DND-41 (cell line): Measurements from ENCODE around the gene SPRR2G.

Experiments used
- ATAC-seq: fragments of 200-7000 bp; cut with Tn5 transposase; 3 replicates; pipeline ENCODE4 v1.9.1; 2021; ENCODE audit warnings: low read depth; ENCODE audit not compliant: insufficient read depth
- DNase-seq: peaks from one replicate; pipeline ENCODE4 v3.0.0-alpha.2; 2020
- H2AFZ ChIP-seq: 2 replicates; pipeline ENCODE4 v1.6.0; 2012; ENCODE audit warnings: low read depth, low read length
- H3K27ac ChIP-seq: 2 replicates; pipeline ENCODE4 v1.5.1; 2012; ENCODE audit warnings: low read length, inconsistent platforms
- H3K27me3 ChIP-seq: fragments of 200-600 bp; sonication (generic); 2 replicates; pipeline ENCODE4 v1.6.0; 2012; ENCODE audit warnings: low read length, mild to moderate bottlenecking, inconsistent platforms; ENCODE audit not compliant: insufficient read depth, poor library complexity
- H3K36me3 ChIP-seq: 2 replicates; pipeline ENCODE4 v1.5.1; 2012; ENCODE audit warnings: low read length, inconsistent platforms; ENCODE audit not compliant: insufficient read depth
- H3K4me1 ChIP-seq: 2 replicates; pipeline ENCODE4 v1.5.1; 2012; ENCODE audit warnings: mild to moderate bottlenecking, low read length; ENCODE audit not compliant: insufficient read depth
- H3K4me2 ChIP-seq: 2 replicates; pipeline ENCODE4 v1.6.0; 2012; ENCODE audit warnings: mild to moderate bottlenecking, moderate library complexity, low read length, inconsistent platforms; ENCODE audit not compliant: insufficient read depth
- H3K4me3 ChIP-seq, 2 experiments: fragments of 200-600 bp in 1 of 2; shearing (Covaris generic) in 1 of 2; 2 replicates each; pipeline ENCODE4 v1.5.1; 2012 to 2016; ENCODE audit warnings: inconsistent platforms in 2 of 2, low read length in 2 of 2, mild to moderate bottlenecking in 2 of 2, low read depth in 1 of 2, moderate library complexity in 1 of 2
- H3K79me2 ChIP-seq: 2 replicates; pipeline ENCODE4 v1.6.0; 2012; ENCODE audit warnings: low read length, inconsistent platforms; ENCODE audit not compliant: insufficient read depth
- H3K9ac ChIP-seq: 2 replicates; pipeline ENCODE4 v1.6.0; 2012; ENCODE audit warnings: low read depth, mild to moderate bottlenecking, inconsistent platforms, low read length, moderate library complexity
- H3K9me3 ChIP-seq: 2 replicates; pipeline ENCODE4 v1.5.1; 2012; ENCODE audit warnings: low read length, moderate library complexity, mild to moderate bottlenecking, inconsistent platforms; ENCODE audit not compliant: insufficient read depth, severe bottlenecking
- H4K20me1 ChIP-seq: 2 replicates; pipeline ENCODE4 v1.6.0; 2012; ENCODE audit warnings: low read length; ENCODE audit not compliant: insufficient read depth
- CTCF ChIP-seq: IDR thresholded peaks from 2 replicates; pipeline ENCODE4 v1.5.1; 2012; ENCODE audit warnings: borderline replicate concordance, low read length, moderate library complexity, mild to moderate bottlenecking; ENCODE audit not compliant: poor library complexity, severe bottlenecking; ENCODE audit errors: extremely low read depth
- EZH2 ChIP-seq: IDR thresholded peaks from 3 replicates; pipeline ENCODE4 v1.6.1; 2012; ENCODE audit warnings: borderline replicate concordance, low read depth, mild to moderate bottlenecking, moderate library complexity, low read length, inconsistent platforms; ENCODE audit not compliant: severe bottlenecking

The SPRR2G gene

DNA sequence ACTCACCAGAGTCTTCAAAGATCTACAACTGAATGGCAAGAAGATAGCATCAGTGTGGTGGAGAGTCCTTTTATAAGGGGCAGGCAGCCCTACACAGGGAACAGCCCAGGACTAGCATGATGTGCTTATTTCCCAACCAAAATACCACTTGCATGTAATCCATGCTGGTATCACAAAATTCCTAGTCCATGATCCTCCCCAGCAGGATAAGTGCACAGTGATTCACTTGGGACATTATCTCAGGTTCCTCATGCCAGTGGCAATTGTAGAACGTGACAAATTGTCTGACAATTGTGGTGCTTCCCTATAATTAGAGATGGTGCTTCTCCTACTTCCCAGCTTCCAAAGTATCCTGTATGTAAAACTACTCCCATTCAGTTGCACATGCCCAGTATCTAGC, at the start of gene SPRR2G:
TSS of gene SPRR2G (minus strand) at position 45 of the 400 bp plus-strand sequence. CDS start 780 bp downstream, outside the sequence.
- Histone ChIP-seq H3K79me2 (no peaks in the 10 kb centered on the region), H3K9me3 (no peaks in the 10 kb centered on the region), H3K4me2 (no peak within 1 kb of the TSS), H3K27ac (no peak within 1 kb of the TSS), H3K4me1 (no peaks in the 10 kb centered on the region), H3K4me3 (no peak within 1 kb of the TSS), H3K9ac (no peak within 1 kb of the TSS), H2AFZ (no peak within 1 kb of the TSS), H3K36me3 (no peaks in the 10 kb centered on the region), H3K27me3 (peaks cover 7% of the 10 kb centered on the region), H4K20me1 (no peaks in the 10 kb centered on the region)
- ATAC-seq (no peak), DNase-seq (no peak)
- TF ChIP-seq CTCF (no peak), EZH2 (no peak)

DNA sequence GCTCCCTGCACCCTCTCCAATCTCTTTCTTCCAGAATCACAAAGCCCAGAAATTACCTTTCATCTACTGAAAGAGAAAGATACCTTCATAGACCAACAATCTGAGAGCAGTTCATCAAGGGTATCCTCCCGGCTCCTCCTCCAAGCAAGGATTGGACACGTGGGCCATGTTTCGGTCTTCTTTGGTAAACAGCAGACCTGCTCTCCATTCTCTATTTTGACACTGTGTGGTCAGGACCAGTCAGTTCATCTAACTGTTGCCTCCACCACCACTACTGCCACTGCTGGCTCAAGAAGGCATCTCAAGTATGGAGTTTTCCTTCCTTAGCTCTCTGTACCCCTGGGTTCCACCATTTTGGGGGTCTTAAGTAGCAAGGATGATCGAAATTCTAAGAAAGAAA, 44.5 kb upstream of the SPRR2G start:
- Histone ChIP-seq H3K4me3 (no peak overlapping the region), H3K36me3 (no peaks in the 10 kb centered on the region), H3K9ac (no peak overlapping the region), H2AFZ (no peak overlapping the region), H4K20me1 (no peaks in the 10 kb centered on the region), H3K4me1 (no peaks in the 10 kb centered on the region), H3K4me2 (no peak overlapping the region), H3K27ac (no peak overlapping the region), H3K9me3 (no peaks in the 10 kb centered on the region), H3K27me3 (peaks cover 36% of the 10 kb centered on the region), H3K79me2 (no peaks in the 10 kb centered on the region)
- no peak for TF ChIP-seq CTCF
- TF ChIP-seq EZH2: no peak
- DNase-seq (no peak), ATAC-seq (no peak)

DNA sequence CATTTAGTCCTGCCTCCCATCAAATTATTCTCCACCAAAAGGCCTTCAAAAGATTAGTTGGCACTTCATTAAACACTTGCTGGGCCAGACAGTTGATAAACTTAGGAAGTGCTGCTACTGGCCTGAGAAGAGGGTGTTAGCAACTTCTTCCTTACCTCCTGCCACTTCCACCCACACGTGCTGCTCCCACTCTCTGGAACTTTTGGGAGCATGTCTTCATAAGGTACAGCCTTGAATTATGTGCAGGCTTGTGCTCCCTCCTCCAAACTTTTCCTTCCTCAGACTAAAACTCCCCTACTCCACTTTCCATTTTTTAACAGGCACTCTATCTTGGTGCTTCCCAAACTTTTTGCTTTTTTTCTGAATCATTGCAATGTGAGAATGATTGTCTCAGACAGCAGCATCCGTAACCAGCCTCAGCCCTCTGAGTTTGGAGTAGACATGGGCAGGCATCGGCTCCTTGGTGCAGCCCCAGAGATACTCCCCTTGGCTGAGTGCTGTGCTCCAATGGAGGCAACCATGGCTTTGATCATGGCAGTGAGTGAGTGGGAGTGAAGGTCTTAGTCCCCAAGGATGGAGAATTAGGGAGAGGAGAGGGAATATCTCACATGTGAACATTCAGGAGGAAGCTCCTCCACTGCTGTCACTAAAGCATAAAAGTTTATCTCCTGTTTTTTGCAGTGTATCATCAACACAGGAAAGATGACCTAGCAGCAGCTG, 43.8 kb upstream of the SPRR2G start:
- Histone ChIP-seq H2AFZ (no peak overlapping the region), H3K27ac (no peak overlapping the region), H3K9ac (no peak overlapping the region), H3K4me2 (no peak overlapping the region), H4K20me1 (no peaks in the 10 kb centered on the region), H3K4me1 (no peaks in the 10 kb centered on the region), H3K4me3 (no peak overlapping the region), H3K79me2 (no peaks in the 10 kb centered on the region), H3K36me3 (no peaks in the 10 kb centered on the region), H3K27me3 (peaks cover 36% of the 10 kb centered on the region), H3K9me3 (no peaks in the 10 kb centered on the region)
- DNase-seq: no peak
- TF ChIP-seq CTCF (no peak), EZH2 (no peak)
- no peak for ATAC-seq
